ENCODE results near the gene SLC35D1.

The SLC35D1 gene

DNA sequence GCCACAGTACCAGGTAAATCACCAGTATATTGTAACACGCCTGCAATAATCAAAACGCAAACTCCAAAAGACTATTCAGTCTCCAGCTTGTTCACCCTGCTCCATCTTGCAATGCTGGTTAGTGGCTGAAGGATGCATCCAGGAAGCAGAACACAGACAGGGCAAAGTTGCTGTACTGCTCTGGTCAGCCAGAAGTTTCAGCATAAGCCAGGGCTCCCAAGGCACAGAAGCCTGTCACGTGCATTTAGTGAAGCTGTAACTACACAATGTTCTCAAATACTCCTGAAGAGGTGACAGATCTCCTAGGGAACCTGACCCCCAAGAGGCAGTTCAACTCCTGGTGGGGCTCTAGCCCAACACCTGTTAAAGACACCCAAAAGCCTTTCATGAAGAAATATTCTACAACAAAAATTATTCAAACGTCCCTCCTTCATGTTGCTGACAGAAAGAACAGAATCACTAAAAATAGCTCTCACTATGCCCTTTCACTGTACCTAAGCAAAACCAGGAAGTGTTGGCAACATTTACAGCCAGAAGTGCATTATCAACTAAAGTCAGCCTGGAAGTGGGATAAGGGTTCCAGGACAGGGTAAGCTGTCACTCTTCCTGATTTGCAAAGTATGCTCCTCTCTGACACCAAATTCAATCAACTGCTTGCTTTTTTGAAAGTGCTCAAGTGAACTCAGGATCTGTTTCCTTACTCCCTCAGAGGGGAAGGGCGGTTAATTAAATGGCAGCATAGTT, 52.1 kb downstream of the SLC35D1 start:
- TF ChIP-seq FOXP2 (optimal IDR thresholded peaks at IDR 0.05; ENCODE audit: borderline replicate concordance, extremely low read depth, extremely low read length, insufficient read depth) (no peak), TAF1 (IDR thresholded peaks at IDR 0.05; ENCODE audit: borderline replicate concordance, insufficient read depth, low read length) (no peak)
- TF ChIP-seq, protein P1, sequence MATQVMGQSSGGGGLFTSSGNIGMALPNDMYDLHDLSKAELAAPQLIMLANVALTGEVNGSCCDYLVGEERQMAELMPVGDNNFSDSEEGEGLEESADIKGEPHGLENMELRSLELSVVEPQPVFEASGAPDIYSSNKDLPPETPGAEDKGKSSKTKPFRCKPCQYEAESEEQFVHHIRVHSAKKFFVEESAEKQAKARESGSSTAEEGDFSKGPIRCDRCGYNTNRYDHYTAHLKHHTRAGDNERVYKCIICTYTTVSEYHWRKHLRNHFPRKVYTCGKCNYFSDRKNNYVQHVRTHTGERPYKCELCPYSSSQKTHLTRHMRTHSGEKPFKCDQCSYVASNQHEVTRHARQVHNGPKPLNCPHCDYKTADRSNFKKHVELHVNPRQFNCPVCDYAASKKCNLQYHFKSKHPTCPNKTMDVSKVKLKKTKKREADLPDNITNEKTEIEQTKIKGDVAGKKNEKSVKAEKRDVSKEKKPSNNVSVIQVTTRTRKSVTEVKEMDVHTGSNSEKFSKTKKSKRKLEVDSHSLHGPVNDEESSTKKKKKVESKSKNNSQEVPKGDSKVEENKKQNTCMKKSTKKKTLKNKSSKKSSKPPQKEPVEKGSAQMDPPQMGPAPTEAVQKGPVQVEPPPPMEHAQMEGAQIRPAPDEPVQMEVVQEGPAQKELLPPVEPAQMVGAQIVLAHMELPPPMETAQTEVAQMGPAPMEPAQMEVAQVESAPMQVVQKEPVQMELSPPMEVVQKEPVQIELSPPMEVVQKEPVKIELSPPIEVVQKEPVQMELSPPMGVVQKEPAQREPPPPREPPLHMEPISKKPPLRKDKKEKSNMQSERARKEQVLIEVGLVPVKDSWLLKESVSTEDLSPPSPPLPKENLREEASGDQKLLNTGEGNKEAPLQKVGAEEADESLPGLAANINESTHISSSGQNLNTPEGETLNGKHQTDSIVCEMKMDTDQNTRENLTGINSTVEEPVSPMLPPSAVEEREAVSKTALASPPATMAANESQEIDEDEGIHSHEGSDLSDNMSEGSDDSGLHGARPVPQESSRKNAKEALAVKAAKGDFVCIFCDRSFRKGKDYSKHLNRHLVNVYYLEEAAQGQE (IDR thresholded peaks at IDR 0.05; ENCODE audit: insufficient read depth in 1 of 2, low read depth in 2 of 2, low read length in 2 of 2), result no peak

DNA sequence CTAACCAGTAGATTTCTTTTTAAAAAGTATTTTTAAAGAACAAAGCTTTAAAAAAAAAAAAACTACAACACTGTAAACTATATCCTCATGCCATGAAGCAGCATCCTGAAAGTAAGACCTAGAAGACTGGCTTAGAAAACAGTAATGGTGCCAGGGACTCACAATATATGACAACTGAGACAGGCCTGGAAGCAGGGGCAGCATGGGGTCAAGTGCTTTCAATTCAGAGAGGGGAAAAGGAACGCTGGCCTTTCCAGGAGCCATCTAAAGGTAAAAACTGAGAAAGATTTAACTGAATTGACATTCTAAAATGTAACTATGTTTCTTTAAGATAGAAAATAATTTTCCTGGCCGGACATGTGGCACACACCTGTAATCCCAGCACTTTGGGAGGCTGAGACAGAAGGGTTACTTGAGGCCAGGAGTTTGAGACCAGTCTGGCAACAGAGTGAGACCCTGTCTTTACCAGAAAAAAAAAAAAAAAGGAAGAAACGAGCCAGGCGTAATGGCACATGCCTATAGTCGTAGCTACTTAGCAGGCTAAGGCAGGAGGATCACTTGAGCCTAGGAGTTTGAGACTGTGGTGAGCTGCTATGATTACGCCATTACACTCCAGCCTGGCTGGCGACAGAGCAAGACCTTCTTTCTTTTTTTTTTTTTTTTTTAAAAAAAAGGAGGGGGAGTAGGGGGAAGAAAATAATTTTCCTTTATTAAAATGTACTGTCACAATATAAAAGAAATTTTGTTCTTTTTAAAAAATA, 54.1 kb downstream of the SLC35D1 start:
- TF ChIP-seq, protein P1 (IDR thresholded peaks at IDR 0.05; ENCODE audit: insufficient read depth in 1 of 2, low read depth in 2 of 2, low read length in 2 of 2), result no peak
- TF ChIP-seq FOXP2 (optimal IDR thresholded peaks at IDR 0.05; ENCODE audit: borderline replicate concordance, extremely low read depth, extremely low read length, insufficient read depth) (no peak), TAF1 (IDR thresholded peaks at IDR 0.05; ENCODE audit: borderline replicate concordance, insufficient read depth, low read length) (no peak), SIN3A (IDR thresholded peaks at IDR 0.05; ENCODE audit: borderline replicate concordance, insufficient read depth, low read length) (no peak), POLR2AphosphoS5 (IDR thresholded peaks at IDR 0.05; ENCODE audit: low read depth, low read length) (no peak)

DNA sequence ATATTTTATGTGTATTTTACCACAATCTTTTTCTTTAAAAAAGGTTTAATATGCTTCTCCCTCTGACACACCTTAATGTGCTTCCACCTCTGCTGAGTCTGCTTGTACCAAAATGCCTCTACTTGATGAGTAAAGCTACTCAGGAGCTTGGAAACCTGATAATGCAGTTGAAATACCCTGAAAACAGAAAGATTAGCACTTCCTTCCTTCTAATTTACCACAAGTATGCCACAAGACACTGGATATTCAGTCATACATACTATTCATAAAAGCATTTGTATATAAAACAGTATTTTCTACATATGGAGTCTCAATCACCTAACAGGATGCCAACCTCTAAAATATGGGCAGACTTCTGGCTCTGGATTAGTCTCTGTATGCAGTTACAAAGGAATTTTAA, 55.0 kb downstream of the SLC35D1 start:
- TF ChIP-seq TAF1 (IDR thresholded peaks at IDR 0.05; ENCODE audit: borderline replicate concordance, insufficient read depth, low read length) (no peak), FOXP2 (optimal IDR thresholded peaks at IDR 0.05; ENCODE audit: borderline replicate concordance, extremely low read depth, extremely low read length, insufficient read depth) (no peak), SIN3A (IDR thresholded peaks at IDR 0.05; ENCODE audit: borderline replicate concordance, insufficient read depth, low read length) (no peak)

DNA sequence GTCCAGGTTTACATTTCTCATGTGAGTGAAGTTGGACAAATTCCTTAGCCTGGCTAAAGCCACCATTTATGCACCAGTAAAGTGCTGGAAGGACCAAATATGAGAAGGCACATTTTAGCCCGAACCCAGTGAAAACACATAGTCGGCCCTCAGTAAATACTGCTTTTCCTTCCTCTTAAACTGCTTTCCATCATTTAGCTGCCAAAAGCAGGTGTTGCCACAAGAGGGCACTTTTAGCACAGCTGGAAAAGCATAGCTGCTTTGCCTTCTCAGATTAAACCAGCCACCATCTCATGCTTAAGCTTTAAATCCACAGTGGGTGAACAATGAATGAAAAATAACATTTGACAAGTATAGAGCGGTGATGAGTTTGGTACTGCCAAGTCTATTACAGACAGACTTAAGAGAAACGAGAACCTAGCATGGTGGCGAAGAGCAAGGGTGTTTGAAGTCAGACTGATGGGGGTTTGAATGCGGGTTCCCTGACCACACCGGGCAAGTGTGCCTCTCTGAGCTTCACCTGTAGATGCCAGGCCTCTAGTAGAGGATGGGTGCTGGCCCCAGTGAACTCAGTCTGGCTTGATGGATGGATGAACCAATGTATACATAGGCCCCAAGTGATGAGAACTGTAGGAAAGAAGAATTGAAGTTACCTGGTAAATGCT, 57.8 kb downstream of the SLC35D1 start:
- TF ChIP-seq FOXP2 (optimal IDR thresholded peaks at IDR 0.05; ENCODE audit: borderline replicate concordance, extremely low read depth, extremely low read length, insufficient read depth) (no peak), POLR2AphosphoS5 (IDR thresholded peaks at IDR 0.05; ENCODE audit: low read depth, low read length) (no peak), TAF1 (IDR thresholded peaks at IDR 0.05; ENCODE audit: borderline replicate concordance, insufficient read depth, low read length) (no peak), SIN3A (IDR thresholded peaks at IDR 0.05; ENCODE audit: borderline replicate concordance, insufficient read depth, low read length) (no peak)
- TF ChIP-seq, protein P1 (IDR thresholded peaks at IDR 0.05; ENCODE audit: insufficient read depth in 1 of 2, low read depth in 2 of 2, low read length in 2 of 2), result no peak

DNA sequence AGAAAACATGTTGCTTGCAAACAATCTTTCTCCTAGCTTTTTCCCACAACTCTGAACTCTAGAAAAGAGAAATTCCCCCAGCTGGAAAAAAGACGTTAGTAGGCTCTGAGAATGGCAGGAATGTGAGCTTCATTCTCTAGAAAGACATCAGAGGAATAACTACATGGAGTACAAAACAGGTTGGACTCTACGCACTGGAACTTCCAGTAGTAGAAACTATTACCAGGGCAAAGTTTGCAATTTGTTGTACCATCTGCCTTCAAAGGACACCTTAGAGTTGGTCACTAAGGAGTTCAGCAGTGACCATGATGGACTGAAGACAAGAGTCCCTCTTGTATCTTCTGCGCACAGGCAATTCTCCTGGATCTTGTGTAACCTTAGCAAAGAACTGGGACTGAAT, 60.9 kb downstream of the SLC35D1 start:
- TF ChIP-seq FOXP2 (optimal IDR thresholded peaks at IDR 0.05; ENCODE audit: borderline replicate concordance, extremely low read depth, extremely low read length, insufficient read depth) (no peak), POLR2AphosphoS5 (IDR thresholded peaks at IDR 0.05; ENCODE audit: low read depth, low read length) (no peak), SIN3A (IDR thresholded peaks at IDR 0.05; ENCODE audit: borderline replicate concordance, insufficient read depth, low read length) (no peak), TAF1 (IDR thresholded peaks at IDR 0.05; ENCODE audit: borderline replicate concordance, insufficient read depth, low read length) (no peak)
- TF ChIP-seq, protein P1 (IDR thresholded peaks at IDR 0.05; ENCODE audit: insufficient read depth in 1 of 2, low read depth in 2 of 2, low read length in 2 of 2), result no peak

Data from PFSK-1 (cell line).